K562 (cell line): ENCODE measurements around the gene OPA3. TPM values are rescaled to one million over a fixed set of nuclear protein-coding genes. Genes with fewer than 3 reads are reported as not detected.

Experiments used
- ATAC-seq: fragments of 200-7000 bp; cut with Tn5 transposase; 3 replicates; pipeline ENCODE4 v1.9.1; 2020; ENCODE audit warnings: moderate library complexity
- BruUV-seq: library from RNA; stranded (reverse); fragments of 400-500 nt; replicated peaks from 2 replicates; lab custom pipeline; 2021; lab: Mats Ljungman, UMichigan
- CTCF ChIA-PET: fragments of 300-600 bp; formaldehyde crosslinking; extraction: SDS; loops from one replicate; lab custom pipeline; 2021; ENCODE audit warnings: low intra/inter-chr PET ratio; lab: Yijun Ruan, JAX
- POLR2A ChIA-PET: fragments of 300-600, 350-650 bp; sonication (Branson Sonifier 250); formaldehyde crosslinking; extraction: SDS; loops from one replicate; lab custom pipeline; 2021; ENCODE audit warnings: antibody characterized with exemption, inconsistent platforms; lab: Yijun Ruan, JAX
- DNase-seq, 4 experiments: peaks; one replicate each; pipeline versions ENCODE4 v3.0.0 to v3.0.0-alpha.2; 2011 to 2018; ENCODE audit warnings: low spot score in 3 of 4, mixed read lengths in 3 of 4; ENCODE audit errors: extremely low read depth in 1 of 4
- FAIRE-seq: peaks from 2 replicates; lab custom pipeline; 2011; peaks lifted over from hg19 to GRCh38; lab: Jason Lieb, UNC
- H2AFZ ChIP-seq: 2 replicates; pipeline ENCODE4 v1.6.0; 2011; ENCODE audit warnings: low read depth, low read length, control low read depth, inconsistent platforms
- H3K27ac ChIP-seq: fragments of 200-600 bp; 3 replicates; pipeline ENCODE4 v1.8.0; 2011; ENCODE audit warnings: low read depth, mild to moderate bottlenecking, control low read depth, inconsistent platforms, low read length, moderate library complexity, mixed read lengths; ENCODE audit errors: extremely low read depth
- H3K27me3 ChIP-seq, 2 experiments: fragments of 300-600 bp in 1 of 2; 2 replicates in 1 of 2; 3 replicates in 1 of 2; pipeline versions ENCODE4 v1.6.0 to v1.8.0; 2011; ENCODE audit warnings: inconsistent platforms in 2 of 2, low read length in 2 of 2, mild to moderate bottlenecking in 1 of 2, mixed read lengths in 1 of 2, moderate library complexity in 1 of 2; ENCODE audit not compliant: control insufficient read depth in 2 of 2, insufficient read depth in 2 of 2
- H3K36me3 ChIP-seq: fragments of 300-600 bp; 3 replicates; pipeline ENCODE4 v1.8.0; 2011; ENCODE audit warnings: mild to moderate bottlenecking, low read length, inconsistent platforms; ENCODE audit not compliant: control insufficient read depth, insufficient read depth
- H3K4me1 ChIP-seq, 2 experiments: fragments of 200-600 bp in 1 of 2; replicated peaks in 1 of 2; 2 replicates in 1 of 2; 3 replicates in 1 of 2; pipeline versions ENCODE4 v1.5.1 to v1.8.0; 2011; ENCODE audit warnings: inconsistent platforms in 2 of 2, low read length in 2 of 2, mild to moderate bottlenecking in 1 of 2, mixed read lengths in 1 of 2, moderate library complexity in 1 of 2; ENCODE audit not compliant: control insufficient read depth in 2 of 2, insufficient read depth in 2 of 2
- H3K4me2 ChIP-seq: 2 replicates; pipeline ENCODE4 v1.6.1; 2011; ENCODE audit warnings: low read length, control low read depth, inconsistent platforms, mixed read lengths; ENCODE audit not compliant: insufficient read depth
- H3K4me3 ChIP-seq: fragments of 200-600 bp; sonication (generic), shearing (Covaris generic); 2 replicates; pipeline ENCODE4 v1.5.1; 2016; ENCODE audit warnings: control low read depth, inconsistent platforms
- H3K79me2 ChIP-seq: fragments of 200-600 bp; 3 replicates; pipeline ENCODE4 v1.8.0; 2011; ENCODE audit warnings: low read length, inconsistent platforms; ENCODE audit not compliant: control insufficient read depth, insufficient read depth
- H3K9ac ChIP-seq, 2 experiments: 2 replicates each; pipeline versions ENCODE4 v1.6.0 to v1.6.1; 2011; ENCODE audit warnings: low read depth in 2 of 2, low read length in 2 of 2, control low read depth in 1 of 2, inconsistent platforms in 1 of 2, mild to moderate bottlenecking in 1 of 2, mixed read lengths in 1 of 2; ENCODE audit not compliant: insufficient read depth in 1 of 2
- H3K9me1 ChIP-seq: one replicate; pipeline ENCODE4 v1.6.0; 2011; ENCODE audit warnings: inconsistent platforms, mild to moderate bottlenecking, low read length, moderate library complexity; ENCODE audit not compliant: control insufficient read depth, insufficient read depth
- H3K9me3 ChIP-seq: replicated peaks from 2 replicates; pipeline ENCODE4 v1.5.1; 2011; ENCODE audit warnings: low read depth, low read length, inconsistent platforms; ENCODE audit not compliant: control insufficient read depth, insufficient read depth
- H4K20me1 ChIP-seq: replicated peaks from 2 replicates; pipeline ENCODE4 v1.6.1; 2011; ENCODE audit warnings: low read length, inconsistent platforms, mixed read lengths; ENCODE audit not compliant: control insufficient read depth, insufficient read depth
- FOXP1 ChIP-seq: sonication (generic); formaldehyde crosslinking; IDR thresholded peaks from 2 replicates; pipeline ENCODE4 v1.8.0; 2022; ENCODE audit warnings: mild to moderate bottlenecking, missing genetic modification reagents
- HDAC1 ChIP-seq, 2 experiments: fragments of 450-650 bp; IDR thresholded peaks; 2 replicates each; pipeline ENCODE4 v1.6.1; 2016 to 2017; ENCODE audit warnings: inconsistent platforms in 1 of 2, mild to moderate bottlenecking in 1 of 2, moderate library complexity in 1 of 2
- ILF3 ChIP-seq: fragments of 450-650 bp; IDR thresholded peaks from 2 replicates; pipeline ENCODE4 v1.6.1; 2018; ENCODE audit warnings: antibody characterized with exemption, mild to moderate bottlenecking, moderate library complexity, borderline replicate concordance
- POLR2AphosphoS2 ChIP-seq: IDR thresholded peaks from 2 replicates; pipeline ENCODE4 v1.6.1; 2012; ENCODE audit warnings: low read length, improper control_type of control experiment
- PPARD ChIP-seq: fragments of 250-450 bp; sonication (Bioruptor Pico); IDR thresholded peaks from 2 replicates; pipeline ENCODE4 v1.8.0; 2022; ENCODE audit warnings: inconsistent platforms, mild to moderate bottlenecking, moderate library complexity
- PTTG1 ChIP-seq: fragments of 450-650 bp; IDR thresholded peaks from 2 replicates; pipeline ENCODE4 v1.6.1; 2016; ENCODE audit warnings: low read depth, mild to moderate bottlenecking, missing genetic modification characterization, missing compliant biosample characterization
- SUPT5H ChIP-seq: fragments of 450-650 bp; IDR thresholded peaks from 2 replicates; pipeline ENCODE4 v1.6.1; 2016
- ZNF121 ChIP-seq: sonication (generic); formaldehyde crosslinking; conservative IDR thresholded peaks from 2 replicates; pipeline ENCODE4 v1.8.0; 2022; ENCODE audit warnings: missing genetic modification reagents
- WGBS: fragments of 100-300 bp; shearing (Covaris generic); methylation state at CpG from one replicate; pipeline ENCODE4 v1.1.6; 2016; ENCODE audit warnings: low coverage, mixed read lengths; ENCODE audit not compliant: insufficient coverage; ENCODE audit errors: missing lambda C conversion rate; 5-methylcytosine and 5-hydroxymethylcytosine counted together
- in situ Hi-C: fragments of 300-500 bp; cut with MboI; formaldehyde crosslinking; loops from 4 replicates; pipeline ENCODE4 v1.15.0; 2018; ENCODE audit warnings: inconsistent platforms, mixed read lengths
- intact Hi-C: fragments of 100-400 bp; cut with micrococcal nuclease; formaldehyde crosslinking; loops from 2 replicates; pipeline ENCODE4 v1.14.2; 2022
- polyA plus RNA-seq, 8 experiments: library from polyadenylated mRNA; depleted of rRNA in 4 of 8; stranded (reverse) in 5 of 8; unstranded in 3 of 8; fragments of >200 nt; fragmentation: Nextera tagmentation in 2 of 8; fragmentation: Illumina TruSeq in 1 of 8; extraction: Ambion mirVana in 2 of 8; extraction: Trizol in 1 of 8; gene quantifications; 2 replicates each; pipeline versions ENCODE4 v1.2.1 to v1.2.3, GENCODE V29; 2011 to 2014; ENCODE audit warnings: inconsistent platforms in 1 of 8, missing spikeins in 1 of 8
- total RNA-seq, 7 experiments: library from RNA; depleted of rRNA in 6 of 7; stranded (reverse); fragments of >200 nt in 6 of 7; fragmentation: Illumina TruSeq in 2 of 7; extraction: Trizol in 2 of 7; gene quantifications; 2 replicates each; pipeline versions ENCODE4 v1.2.1 to v1.2.3, GENCODE V29; 2011 to 2021; ENCODE audit warnings: low replicate concordance in 1 of 7

Gene OPA3
- total and polyA plus RNA-seq, 9 of the 15 experiments (the other 6 are each of a cell fraction or from before 2014, with no cell fraction given), result 1.4 to 18.8 (median 9.0) TPM

DNA sequence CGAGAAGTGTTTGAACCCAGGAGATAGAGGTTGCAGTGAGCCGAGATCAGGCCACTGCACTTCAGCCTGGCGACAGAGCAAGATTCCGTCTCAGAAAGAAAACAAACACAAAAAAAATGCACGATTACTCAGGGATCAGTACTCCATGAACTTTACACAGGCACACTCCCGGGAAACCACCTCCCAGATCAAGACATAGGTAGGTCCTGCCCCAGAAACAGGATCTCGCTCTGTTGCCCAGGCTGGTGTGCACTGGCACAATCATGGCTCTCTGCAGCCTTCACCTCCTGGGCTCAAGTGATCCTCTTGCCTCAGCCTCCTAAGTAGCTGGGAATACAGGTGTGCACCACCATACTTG is 66.2 kb downstream of the OPA3 start:
- no peak for ATAC-seq
- Histone ChIP-seq H3K79me2 (peaks cover 40% of the 10 kb centered on the region), H4K20me1 (peaks cover 6% of the 10 kb centered on the region), H3K9me1 (no peaks in the 10 kb centered on the region), H3K27me3 (no peaks in the 10 kb centered on the region), H3K9ac (no peak overlapping the region), H3K36me3 (peaks cover 95% of the 10 kb centered on the region), H3K4me3 (no peak overlapping the region), H2AFZ (no peak overlapping the region), H3K9me3 (no peaks in the 10 kb centered on the region), H3K4me2 (no peak overlapping the region), H3K27ac (no peak overlapping the region), H3K4me1 (peaks cover 28 to 54% of the 10 kb centered on the region in 2 experiments)
- intact Hi-C loops, result no loop called here
- no TSS peak for BruUV-seq
- CTCF ChIA-PET, result no interaction called here
- DNase-seq, result no peak
- TF ChIP-seq PTTG1 (tag) (no peak), POLR2AphosphoS2 (0 out of 2 replicates have a peak, but pooled peaks have one; percentile 21), SUPT5H (0 out of 2 replicates have a peak, but pooled peaks have one; percentile 28), PPARD (CRISPR knock-in tag) (no peak), ZNF121 (CRISPR knock-in tag) (peak; percentile 32; the same call in 1 of the 2 replicates), FOXP1 (no peak), HDAC1 (IDR thresholded peaks at IDR 0.05) (no peak), ILF3 (no peak)
- in situ Hi-C loops, result no loop called here
- no peak for FAIRE-seq
- POLR2A ChIA-PET, result interaction anchor here (0.6 to 1.1 kb wide), 2 partner anchors 124 to 1931 kb away, joined by 4 read pairs; no protein-coding TSS in a partner anchor
- 96% methylated on average over 7 of the region's 7 CpGs for WGBS
